Left renal cortex interstitium (tissue), 4 donors: ENCODE measurements around the gene FAM98B. TPM values are rescaled to one million over a fixed set of nuclear protein-coding genes. Genes with fewer than 3 reads are reported as not detected.

Experiments
- DNase-seq, 4 donors: peaks; one replicate each; pipeline ENCODE4 v3.0.0-alpha.2; 2013; ENCODE audit warnings: low read depth in 4 of 4, low spot score in 2 of 4, missing footprints in 1 of 4
- polyA plus RNA-seq, 4 donors: library from polyadenylated mRNA; unstranded; fragments of 120-200 nt; gene quantifications; one replicate each; pipeline ENCODE4 v1.2.1, GENCODE V29; 2013; ENCODE audit not compliant: insufficient read length in 4 of 4

Gene FAM98B
- polyA plus RNA-seq, 4 donors = 62.0 to 79.7 (median 72.8) TPM

DNA sequence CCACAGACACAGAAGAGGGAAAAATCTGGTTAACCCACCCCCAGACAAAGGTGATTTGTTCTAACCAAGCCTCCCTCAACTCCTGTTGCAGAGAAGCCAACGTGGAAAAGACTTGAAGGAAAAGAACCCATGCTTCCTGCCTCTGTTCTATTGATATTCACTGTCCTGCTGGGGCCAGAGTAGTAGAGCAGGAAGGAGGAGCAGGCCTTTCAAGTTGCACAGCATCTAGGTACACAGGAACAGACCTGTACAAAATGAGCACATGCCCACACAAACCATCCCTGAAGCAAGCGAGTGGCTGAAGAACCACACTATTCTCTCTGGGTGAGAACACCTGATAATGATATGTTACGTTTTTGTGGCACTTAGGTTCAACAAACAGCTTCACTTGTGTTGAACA lies 80.8 kb downstream of the FAM98B start:
- no peak for DNase-seq

DNA sequence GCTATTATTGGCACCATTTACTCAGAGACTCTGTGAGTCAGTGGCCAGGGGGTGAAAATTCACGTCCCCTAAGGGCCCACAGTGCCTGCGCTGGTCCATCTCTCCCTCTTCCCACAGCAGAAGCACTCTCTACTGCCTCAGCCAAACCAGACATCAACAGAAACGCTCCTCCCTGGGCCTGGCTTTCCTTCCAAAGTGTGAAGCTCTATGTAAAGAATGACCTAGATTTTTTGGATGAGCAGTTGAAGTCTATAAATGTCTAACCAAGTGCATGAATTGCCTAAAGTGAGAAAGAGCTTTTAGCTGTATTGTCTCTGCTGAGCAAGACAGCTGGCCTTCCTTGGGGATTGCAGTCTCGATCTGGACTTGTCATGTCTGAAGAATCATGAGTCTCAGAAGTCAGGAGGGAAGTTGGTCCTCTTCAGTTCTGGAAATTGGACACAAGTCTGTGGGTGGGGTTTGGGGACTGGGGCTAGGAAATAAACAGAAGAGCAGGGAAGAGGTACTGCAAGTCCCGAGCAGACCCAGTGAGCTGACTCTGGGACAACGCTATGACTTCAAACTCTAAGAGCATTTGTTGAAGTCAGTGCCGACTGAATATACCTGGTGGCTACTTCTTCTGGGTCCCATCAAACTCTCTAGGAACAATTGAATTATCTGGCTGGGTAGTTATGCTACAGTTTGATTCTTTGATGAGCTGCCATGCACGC lies 81.7 kb downstream of the FAM98B start:
- DNase-seq = no peak

DNA sequence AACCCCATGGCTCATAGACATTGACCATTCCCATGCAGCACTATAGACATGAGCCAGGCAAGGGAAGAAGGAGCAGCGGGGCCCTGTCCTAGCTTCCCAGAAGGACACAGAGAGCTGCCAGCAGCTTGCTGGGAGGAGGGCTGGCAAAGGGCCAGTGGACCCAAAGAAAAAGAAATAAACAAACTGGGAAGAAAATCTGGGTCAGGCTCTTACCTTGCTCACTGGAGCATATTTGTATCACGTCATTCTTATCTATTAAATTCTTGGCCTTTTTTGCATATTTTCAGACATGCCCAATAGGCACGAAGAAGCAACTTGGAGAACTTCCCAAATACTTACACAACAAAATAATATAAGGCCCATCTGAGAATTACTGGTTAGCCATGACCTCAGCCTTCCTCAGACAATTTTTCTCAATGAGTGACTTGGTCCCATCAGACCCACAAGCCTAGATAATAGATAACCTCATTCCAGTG lies 82.3 kb downstream of the FAM98B start:
- no peak for DNase-seq

Other genes with a start within 250 kb of the FAM98B start
- gene SPRED1, start 201.3 kb upstream of the FAM98B start, polyA plus RNA-seq = 10 to 100 TPM; 28.1 to 38.4 (median 34.7) TPM
- gene RASGRP1, start 110.7 kb downstream of the FAM98B start, polyA plus RNA-seq = 10 to 100 TPM; 10.5 to 13.9 (median 13.4) TPM